ENCODE results near the gene CCDC57.

The CCDC57 gene

GRCh38 chr17:82229698-82230608, 17.3 kb upstream of the CCDC57 start:
- no peak for TF ChIP-seq CTCF (conservative IDR thresholded peaks at IDR 0.05; ENCODE audit: control insufficient read depth, insufficient read depth, low read depth, low read length)
- DNase-seq (ENCODE audit: low read depth) = no peak
- H3K4me3 ChIP-seq (ENCODE audit: control insufficient read depth, low read depth, low read length) = peak overlapping the region; percentile 85

GRCh38 chr17:82228842-82229697, 16.4 kb upstream of the CCDC57 start, which contains the start of gene SLC16A3:
Gene SLC16A3, plus strand, starts transcription at chr17:82229042. Its CDS starts 6,967 bp downstream, at chr17:82236009.
- peak; percentile 69 for DNase-seq (ENCODE audit: low read depth)
- H3K4me3 ChIP-seq (ENCODE audit: control insufficient read depth, low read depth, low read length) = peak within 1 kb of the TSS; percentile 85
- no peak for TF ChIP-seq CTCF (conservative IDR thresholded peaks at IDR 0.05; ENCODE audit: control insufficient read depth, insufficient read depth, low read depth, low read length)

GRCh38 chr17:82228278-82228841, 15.7 kb upstream of the CCDC57 start:
- peak overlapping the region; percentile 29 for H3K4me3 ChIP-seq (ENCODE audit: control insufficient read depth, low read depth, low read length)
- no peak for TF ChIP-seq CTCF (conservative IDR thresholded peaks at IDR 0.05; ENCODE audit: control insufficient read depth, insufficient read depth, low read depth, low read length)
- DNase-seq (ENCODE audit: low read depth) = no peak

GRCh38 chr17:82227629-82228277, 15.1 kb upstream of the CCDC57 start:
- DNase-seq (ENCODE audit: low read depth) = no peak
- no peak overlapping the region for H3K4me3 ChIP-seq (ENCODE audit: control insufficient read depth, low read depth, low read length)
- TF ChIP-seq CTCF (conservative IDR thresholded peaks at IDR 0.05; ENCODE audit: control insufficient read depth, insufficient read depth, low read depth, low read length) = no peak

- H3K4me3 ChIP-seq (ENCODE audit: control insufficient read depth, low read depth, low read length) = no peak overlapping the region
- TF ChIP-seq CTCF (conservative IDR thresholded peaks at IDR 0.05; ENCODE audit: control insufficient read depth, insufficient read depth, low read depth, low read length) = no peak
- DNase-seq (ENCODE audit: low read depth) = no peak
These were observed 14.4 kb upstream of the CCDC57 start for GRCh38 chr17:82226809-82227628.

Measured in fibroblast of mammary gland (primary cell).